NCI-H187 treated with DMSO at 0.1 percent for 48 hours (cell line): ENCODE measurements around the gene PSMB7.
A peak's percentile ranks its signal among the peaks of the same experiment; 100 is the strongest.

Experiments
- DNase-seq: peaks from one replicate; lab custom pipeline; 2025; lab: John Stamatoyannopoulos, UW

The PSMB7 gene

GRCh38 chr9:124381170-124381945, 33.9 kb downstream of the PSMB7 start:
- no peak for DNase-seq

GRCh38 chr9:124377551-124378406, 37.5 kb downstream of the PSMB7 start:
- DNase-seq, result peak; percentile 53

GRCh38 chr9:124376329-124376728, 38.9 kb downstream of the PSMB7 start:
- no peak for DNase-seq

- DNase-seq, result no peak
Observed at GRCh38 chr9:124375726-124376125, 39.5 kb downstream of the PSMB7 start.

- no peak for DNase-seq
Observed at GRCh38 chr9:124373851-124374250, 41.4 kb downstream of the PSMB7 start.

- no peak for DNase-seq
Observed at GRCh38 chr9:124373386-124373785, 41.9 kb downstream of the PSMB7 start.

- DNase-seq, result no peak
Observed at GRCh38 chr9:124372038-124372437, 43.2 kb downstream of the PSMB7 start.

GRCh38 chr9:124370896-124371582, 44.2 kb downstream of the PSMB7 start:
- no peak for DNase-seq

- DNase-seq, result no peak
Observed at GRCh38 chr9:124369231-124369797, 45.9 kb downstream of the PSMB7 start.

- DNase-seq, result no peak
Observed at GRCh38 chr9:124368692-124369091, 46.5 kb downstream of the PSMB7 start.

- no peak for DNase-seq
Observed at GRCh38 chr9:124366476-124367220, 48.6 kb downstream of the PSMB7 start.

GRCh38 chr9:124365036-124365435, 50.2 kb downstream of the PSMB7 start:
- no peak for DNase-seq

- DNase-seq, result no peak
Observed at GRCh38 chr9:124364141-124364540, 51.1 kb downstream of the PSMB7 start.

GRCh38 chr9:124363326-124364096, 51.7 kb downstream of the PSMB7 start:
- no peak for DNase-seq

GRCh38 chr9:124361128-124361527, 54.1 kb downstream of the PSMB7 start:
- DNase-seq, result no peak

GRCh38 chr9:124359855-124360678, 55.2 kb downstream of the PSMB7 start:
- no peak for DNase-seq

GRCh38 chr9:124359426-124359825, 55.8 kb downstream of the PSMB7 start:
- no peak for DNase-seq

GRCh38 chr9:124358631-124359030, 56.6 kb downstream of the PSMB7 start:
- no peak for DNase-seq

- DNase-seq, result no peak
Observed at GRCh38 chr9:124357721-124358361, 57.4 kb downstream of the PSMB7 start.
